GM19023 (cell line): Measurements from ENCODE around the gene MTX2.

Experiments used
- ATAC-seq: cut with Tn5 transposase; IDR thresholded peaks from one replicate; pipeline ENCODE4 v1.9.1; 2021; ENCODE audit warnings: mild to moderate bottlenecking, moderate library complexity; ENCODE audit not compliant: unreplicated experiment

The MTX2 gene

DNA sequence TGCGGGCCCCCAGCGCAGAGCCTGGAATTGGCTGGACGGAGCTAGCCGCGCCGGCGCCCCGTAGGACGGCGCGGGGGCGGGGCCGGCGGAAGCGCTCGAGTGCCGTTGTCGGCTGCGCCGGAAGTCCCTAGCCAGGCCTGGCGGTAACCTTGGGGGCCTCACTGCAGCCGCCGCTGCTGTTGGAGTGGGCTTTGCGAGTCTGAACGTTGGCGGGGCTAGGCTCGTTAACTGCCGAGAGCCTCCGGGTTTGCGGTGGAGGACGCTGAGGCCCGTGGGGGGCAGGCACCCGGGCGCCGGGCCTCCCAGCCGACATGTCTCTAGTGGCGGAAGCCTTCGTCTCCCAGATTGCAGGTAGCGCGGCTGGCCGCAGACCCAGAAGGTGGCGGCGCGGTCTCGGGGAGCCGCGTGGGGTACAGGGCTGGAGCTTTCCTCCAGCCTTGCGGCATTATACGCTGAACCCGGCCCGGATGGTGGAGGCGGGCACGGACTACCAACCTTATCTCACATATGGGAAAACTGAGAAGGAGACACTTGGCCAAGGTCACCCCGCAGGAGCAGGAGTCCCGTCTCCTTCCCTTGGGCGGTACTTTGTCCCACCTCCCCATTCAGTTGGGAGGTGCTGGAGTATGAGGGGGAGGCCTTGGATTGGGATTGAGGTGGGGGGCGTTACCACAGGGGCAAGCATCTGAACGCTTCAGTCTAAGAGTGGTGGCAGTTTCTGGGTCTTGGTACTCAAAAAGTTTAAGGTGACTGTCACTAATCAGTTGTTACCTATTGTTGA lies at the start of gene MTX2:
Gene MTX2, plus strand, starts transcription at position 124 of the 781 bp plus-strand sequence. Its CDS starts 188 bp downstream, at position 312.
- peak; percentile 98 for ATAC-seq

- no peak for ATAC-seq
These were observed 41.4 kb upstream of the MTX2 start for GRCh38 chr2:176227874-176228273.

GRCh38 chr2:176234156-176234555 lies 35.1 kb upstream of the MTX2 start:
- no peak for ATAC-seq

GRCh38 chr2:176234940-176235339 lies 34.3 kb upstream of the MTX2 start:
- ATAC-seq = no peak

DNA sequence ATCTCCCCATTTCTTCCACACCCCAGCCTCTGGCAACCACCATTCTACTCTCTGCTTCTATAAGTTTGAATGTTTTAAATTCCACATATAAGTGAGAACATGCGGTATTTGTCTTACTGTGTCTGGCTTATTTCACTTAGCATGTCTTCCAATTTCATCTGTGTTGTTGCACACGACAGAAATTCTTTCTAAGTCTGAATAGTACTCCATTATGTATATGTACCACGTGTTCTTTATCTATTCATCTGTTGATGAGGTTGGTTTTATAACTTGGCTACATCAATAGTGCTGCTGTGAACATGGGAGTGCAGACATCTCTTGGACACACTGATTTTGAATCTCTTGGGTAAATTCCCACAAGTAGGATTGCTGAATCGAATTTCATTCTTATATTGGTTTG lies 31.8 kb upstream of the MTX2 start:
- no peak for ATAC-seq

DNA sequence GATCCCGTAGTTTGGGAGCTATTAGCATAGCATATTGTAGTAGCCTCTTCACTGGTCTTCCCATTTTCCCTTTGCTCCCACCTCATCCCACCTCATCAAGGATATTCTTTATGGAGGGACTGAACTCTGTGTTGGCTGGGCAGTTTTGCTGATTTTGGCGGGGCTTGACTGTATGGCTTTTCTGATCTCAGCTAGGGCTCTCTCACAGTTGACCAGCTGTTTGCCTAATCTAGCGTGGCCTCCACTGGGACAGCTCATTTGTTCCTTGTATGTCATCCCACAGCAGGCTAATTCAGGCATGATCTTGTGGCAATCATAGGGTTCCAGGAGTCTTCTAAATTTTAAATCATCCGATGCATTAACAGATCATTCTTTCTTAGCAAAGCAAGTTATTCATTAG lies 30.2 kb upstream of the MTX2 start:
- no peak for ATAC-seq

GRCh38 chr2:176240301-176240700 lies 28.9 kb upstream of the MTX2 start:
- no peak for ATAC-seq

GRCh38 chr2:176242276-176242675 lies 27.0 kb upstream of the MTX2 start:
- no peak for ATAC-seq

DNA sequence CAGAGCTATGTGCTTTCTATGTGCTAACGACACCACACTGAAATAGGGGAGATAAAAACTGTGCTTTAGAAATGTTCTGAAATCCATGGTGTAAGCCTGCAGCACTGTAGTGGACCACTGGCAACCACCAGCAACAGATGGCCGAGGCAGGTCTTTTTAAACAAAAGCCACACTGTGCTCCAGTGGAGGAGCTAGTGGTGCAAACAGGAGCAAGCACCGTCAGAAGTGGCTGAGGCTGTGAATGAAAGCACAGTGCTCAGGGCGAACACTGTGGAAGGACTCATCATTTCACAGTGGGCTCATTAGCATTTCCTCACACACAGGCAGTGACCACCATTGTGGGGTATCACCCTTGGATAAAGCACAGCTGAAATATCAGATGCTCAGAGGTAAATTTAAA lies 22.9 kb upstream of the MTX2 start:
- no peak for ATAC-seq

GRCh38 chr2:176247859-176248258 lies 21.4 kb upstream of the MTX2 start:
- no peak for ATAC-seq

GRCh38 chr2:176251928-176252327 lies 17.3 kb upstream of the MTX2 start:
- no peak for ATAC-seq

GRCh38 chr2:176260689-176261088 lies 8.6 kb upstream of the MTX2 start:
- ATAC-seq = no peak

- no peak for ATAC-seq
These were observed 8.1 kb upstream of the MTX2 start for GRCh38 chr2:176261136-176261535.

DNA sequence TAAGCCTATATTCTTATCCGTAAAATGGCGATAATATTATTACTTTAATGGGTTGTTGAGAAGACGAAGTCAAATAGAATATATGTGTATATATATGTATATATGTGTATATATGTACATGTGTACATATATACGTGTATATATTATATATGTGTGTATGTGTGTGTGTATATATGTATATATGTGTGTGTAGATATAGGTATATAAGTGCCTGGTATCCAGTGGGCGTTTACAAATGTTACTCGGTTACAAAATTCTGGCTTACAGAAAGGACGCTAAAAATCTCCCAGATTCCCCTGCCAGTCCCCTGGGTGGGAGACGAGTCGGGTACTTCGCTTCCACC lies 295 bp upstream of the MTX2 start:
- peak; percentile 28 for ATAC-seq

GRCh38 chr2:176270100-176270750 lies 983 bp downstream of the MTX2 start:
- no peak for ATAC-seq

GRCh38 chr2:176272870-176273459 lies 3.7 kb downstream of the MTX2 start:
- ATAC-seq = no peak

GRCh38 chr2:176278927-176279326 lies 9.7 kb downstream of the MTX2 start:
- no peak for ATAC-seq

- no peak for ATAC-seq
These were observed 10.9 kb downstream of the MTX2 start for GRCh38 chr2:176280156-176280555.

DNA sequence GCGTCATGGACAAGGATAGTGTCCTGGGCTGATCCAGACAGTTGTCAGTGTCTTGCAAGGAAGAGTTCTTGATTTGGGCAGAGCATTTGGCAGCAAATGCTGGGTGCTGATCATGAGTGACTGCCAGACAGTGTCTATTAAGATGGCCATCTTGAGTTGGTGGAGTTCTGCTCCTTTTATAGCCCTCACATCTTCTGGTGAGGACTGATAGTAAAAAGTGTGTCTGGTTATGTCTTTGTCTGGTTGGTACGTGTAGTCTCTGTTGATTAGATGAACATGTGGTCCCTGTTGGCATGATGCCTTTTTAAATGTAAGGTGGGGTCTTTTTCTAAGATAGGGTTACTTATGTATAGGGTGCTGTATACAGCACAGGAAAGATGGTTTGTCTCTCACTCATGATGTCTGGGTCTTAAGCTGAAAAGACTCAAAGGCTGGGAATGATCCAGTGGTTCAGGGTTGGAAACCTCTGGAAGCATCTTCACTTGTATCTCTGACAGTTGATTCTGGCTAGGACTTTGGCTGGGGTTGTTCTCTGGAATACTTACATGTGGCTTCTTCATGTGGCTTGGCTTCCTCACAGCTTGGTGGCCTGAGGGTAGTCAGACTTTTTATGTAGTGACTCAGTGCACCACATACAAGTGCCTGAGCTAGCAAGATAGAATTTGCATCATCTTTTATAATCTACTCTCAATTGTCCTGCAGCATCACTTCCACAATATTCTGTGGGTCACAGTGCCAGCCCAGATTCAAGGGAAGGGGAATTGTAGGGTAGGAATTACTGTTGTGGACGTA lies 11.8 kb downstream of the MTX2 start:
- ATAC-seq = no peak

GRCh38 chr2:176283291-176284068 lies 14.2 kb downstream of the MTX2 start:
- no peak for ATAC-seq
